Globus pallidus (tissue), 1 donor: ENCODE results near the gene CLEC10A.

ENCODE experiments used
- DNase-seq: peaks from one replicate; pipeline ENCODE4 v3.0.0-alpha.2; 2015; ENCODE audit warnings: low spot score

Gene CLEC10A

GRCh38 chr17:7038025-7038862 lies 41.8 kb downstream of the CLEC10A start:
- no peak for DNase-seq

GRCh38 chr17:7035591-7036368 lies 44.3 kb downstream of the CLEC10A start, which contains the start of gene SLC16A13:
SLC16A13 (plus strand) TSS chr17:7036015; CDS start chr17:7036383, 368 bp downstream.
- peak; percentile 81 for DNase-seq

- no peak for DNase-seq
These were observed 45.0 kb downstream of the CLEC10A start for GRCh38 chr17:7034955-7035590.

- DNase-seq = no peak
These were observed 50.4 kb downstream of the CLEC10A start for GRCh38 chr17:7029659-7030058.

GRCh38 chr17:7029096-7029495 lies 51.0 kb downstream of the CLEC10A start:
- no peak for DNase-seq

GRCh38 chr17:7027335-7027734 lies 52.7 kb downstream of the CLEC10A start:
- no peak for DNase-seq

GRCh38 chr17:7026471-7027115 lies 53.5 kb downstream of the CLEC10A start:
- no peak for DNase-seq

- no peak for DNase-seq
These were observed 54.8 kb downstream of the CLEC10A start for GRCh38 chr17:7025245-7025644.
